Mammary epithelial cell (primary cell): ENCODE data around the gene PDGFC.

ENCODE experiments used
- EZH2 ChIP-seq: IDR thresholded peaks from 2 replicates; pipeline ENCODE4 v1.6.1; 2012; ENCODE audit warnings: low read length, inconsistent platforms, borderline replicate concordance
- TF ChIP-seq, protein P1 (sequence below), 2 donors: IDR thresholded peaks in 1 of 2; conservative IDR thresholded peaks in 1 of 2; 2 replicates each; pipeline ENCODE4 v1.5.1; 2011 to 2012; ENCODE audit warnings: inconsistent platforms in 2 of 2, low read length in 2 of 2, mild to moderate bottlenecking in 2 of 2, control low read depth in 1 of 2, low read depth in 1 of 2; ENCODE audit not compliant: insufficient read depth in 1 of 2; ENCODE audit errors: extremely low read depth in 1 of 2

DNA sequence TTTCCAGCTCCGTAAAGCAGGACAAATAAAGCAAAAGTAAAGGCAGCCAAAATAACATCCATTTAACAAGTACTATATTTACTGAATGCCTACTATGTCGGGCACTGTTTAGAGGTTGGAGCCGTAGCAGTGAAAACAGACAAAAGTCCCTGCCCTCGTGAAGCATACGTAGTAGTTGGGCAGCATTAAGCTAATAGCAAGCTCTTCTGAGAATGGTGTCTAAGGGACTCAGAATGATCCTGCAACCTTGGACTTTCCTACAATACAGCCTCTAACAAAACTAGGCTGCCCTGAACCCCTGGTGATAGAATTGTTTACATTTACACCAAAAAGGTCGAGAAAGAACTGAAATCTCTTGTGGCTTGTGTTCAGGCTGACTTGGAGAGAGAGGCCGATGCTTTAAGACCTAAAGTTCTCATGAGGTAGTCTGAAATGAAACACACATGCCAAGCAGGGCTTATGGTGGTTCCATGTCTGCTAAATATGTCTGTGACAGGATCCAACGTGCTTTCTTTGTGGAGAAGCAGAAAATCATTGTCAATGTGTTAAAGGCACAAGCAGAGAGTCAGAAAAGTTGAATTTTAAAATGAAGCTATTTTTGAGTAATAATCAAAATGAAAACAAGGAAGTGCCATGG is 898 bp upstream of the PDGFC start:
- TF ChIP-seq, protein P1, sequence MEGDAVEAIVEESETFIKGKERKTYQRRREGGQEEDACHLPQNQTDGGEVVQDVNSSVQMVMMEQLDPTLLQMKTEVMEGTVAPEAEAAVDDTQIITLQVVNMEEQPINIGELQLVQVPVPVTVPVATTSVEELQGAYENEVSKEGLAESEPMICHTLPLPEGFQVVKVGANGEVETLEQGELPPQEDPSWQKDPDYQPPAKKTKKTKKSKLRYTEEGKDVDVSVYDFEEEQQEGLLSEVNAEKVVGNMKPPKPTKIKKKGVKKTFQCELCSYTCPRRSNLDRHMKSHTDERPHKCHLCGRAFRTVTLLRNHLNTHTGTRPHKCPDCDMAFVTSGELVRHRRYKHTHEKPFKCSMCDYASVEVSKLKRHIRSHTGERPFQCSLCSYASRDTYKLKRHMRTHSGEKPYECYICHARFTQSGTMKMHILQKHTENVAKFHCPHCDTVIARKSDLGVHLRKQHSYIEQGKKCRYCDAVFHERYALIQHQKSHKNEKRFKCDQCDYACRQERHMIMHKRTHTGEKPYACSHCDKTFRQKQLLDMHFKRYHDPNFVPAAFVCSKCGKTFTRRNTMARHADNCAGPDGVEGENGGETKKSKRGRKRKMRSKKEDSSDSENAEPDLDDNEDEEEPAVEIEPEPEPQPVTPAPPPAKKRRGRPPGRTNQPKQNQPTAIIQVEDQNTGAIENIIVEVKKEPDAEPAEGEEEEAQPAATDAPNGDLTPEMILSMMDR (conservative IDR thresholded peaks at IDR 0.05 in 1 of 2, IDR thresholded peaks at IDR 0.05 in 1 of 2; ENCODE audit: extremely low read depth in 1 of 2, insufficient read depth in 1 of 2, low read depth in 1 of 2, low read length in 2 of 2) = no peak
- no peak for TF ChIP-seq EZH2
